Measurements from ENCODE around the gene CCBE1.
"Not testable (repeated sequence)": the region's sequence is repeated elsewhere in the genome, so short reads cannot be mapped to it uniquely, and the experiment has no call there.

CCBE1 gene

GRCh38 chr18:59697236-59697932 is at the start of gene CCBE1:
Gene CCBE1 (minus strand): TSS chr18:59697423.
- no peak for DNase-seq (ENCODE audit: low read depth)

DNA sequence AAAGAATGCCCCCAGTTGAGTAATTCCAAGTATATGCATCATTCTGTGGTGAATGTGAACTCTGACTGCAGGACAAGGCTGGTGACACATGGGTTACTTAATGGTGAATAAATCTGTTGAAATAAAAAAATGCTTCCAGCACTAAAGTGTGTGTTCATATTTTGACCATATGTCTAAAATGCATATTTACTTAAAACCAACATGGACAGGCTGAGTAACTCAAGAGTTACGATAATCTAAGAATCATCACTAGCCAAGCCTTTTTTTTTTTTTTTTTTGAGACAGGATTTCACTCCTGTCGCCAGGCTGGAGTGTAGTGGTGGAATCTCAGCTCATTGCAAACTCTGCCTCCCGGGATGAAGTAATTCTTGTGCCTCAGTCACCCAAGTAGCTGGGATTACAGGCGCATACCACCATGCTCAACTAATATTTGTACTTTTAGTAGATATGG is 47.1 kb upstream of the CCBE1 start:
- no peak for DNase-seq (ENCODE audit: low read depth)

- DNase-seq (ENCODE audit: low read depth), result no peak
Measured at GRCh38 chr18:59743566-59743965, 46.3 kb upstream of the CCBE1 start.

GRCh38 chr18:59742325-59743111 is 45.3 kb upstream of the CCBE1 start:
- no peak for DNase-seq (ENCODE audit: low read depth)

DNA sequence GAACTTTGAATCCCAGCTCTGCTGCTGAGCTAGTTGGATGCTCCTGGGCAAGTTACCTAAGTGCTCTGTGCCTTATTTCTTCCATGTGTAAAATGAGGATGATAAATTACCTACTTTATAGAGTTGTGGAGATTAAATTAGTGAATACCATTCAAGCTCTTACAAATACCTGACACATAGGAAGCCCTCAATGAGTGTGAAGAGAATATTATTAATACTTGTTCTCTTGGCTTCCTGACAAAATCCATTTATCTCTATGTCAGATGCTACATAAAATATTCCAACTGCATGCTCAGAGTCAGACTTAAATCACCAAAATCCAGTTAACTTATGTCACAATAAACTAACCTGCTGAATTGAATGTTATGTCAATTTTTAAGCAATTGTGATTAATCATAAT is 42.9 kb upstream of the CCBE1 start:
- no peak for DNase-seq (ENCODE audit: low read depth)

- DNase-seq (ENCODE audit: low read depth), result no peak
Measured at GRCh38 chr18:59737776-59738300, 40.6 kb upstream of the CCBE1 start.

- DNase-seq (ENCODE audit: low read depth), result not testable (repeated sequence)
Measured at GRCh38 chr18:59737335-59737734, 40.1 kb upstream of the CCBE1 start.

- no peak for DNase-seq (ENCODE audit: low read depth)
Measured at GRCh38 chr18:59736061-59736460, 38.8 kb upstream of the CCBE1 start.

GRCh38 chr18:59735269-59735860 is 38.1 kb upstream of the CCBE1 start:
- no peak for DNase-seq (ENCODE audit: low read depth)

DNA sequence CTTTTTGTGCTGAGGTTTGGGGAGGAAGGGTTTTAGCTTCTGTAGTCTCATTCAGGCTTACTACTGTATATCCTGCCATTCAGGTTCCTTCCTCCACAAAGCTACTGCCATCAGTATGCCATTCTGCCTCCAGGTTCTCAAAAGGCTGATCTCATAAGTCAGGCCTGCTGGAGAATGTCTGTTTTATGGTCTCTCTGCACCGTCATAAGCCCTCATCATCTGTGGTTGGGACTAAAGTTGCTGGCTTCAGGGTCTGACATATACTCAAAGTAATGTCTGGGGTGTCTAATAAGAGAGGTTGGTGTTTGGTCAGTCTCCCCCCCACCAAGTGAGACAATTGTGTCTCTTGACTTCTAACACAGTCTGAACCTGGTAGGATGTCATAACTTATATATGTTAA is 36.2 kb upstream of the CCBE1 start:
- no peak for DNase-seq (ENCODE audit: low read depth)

DNA sequence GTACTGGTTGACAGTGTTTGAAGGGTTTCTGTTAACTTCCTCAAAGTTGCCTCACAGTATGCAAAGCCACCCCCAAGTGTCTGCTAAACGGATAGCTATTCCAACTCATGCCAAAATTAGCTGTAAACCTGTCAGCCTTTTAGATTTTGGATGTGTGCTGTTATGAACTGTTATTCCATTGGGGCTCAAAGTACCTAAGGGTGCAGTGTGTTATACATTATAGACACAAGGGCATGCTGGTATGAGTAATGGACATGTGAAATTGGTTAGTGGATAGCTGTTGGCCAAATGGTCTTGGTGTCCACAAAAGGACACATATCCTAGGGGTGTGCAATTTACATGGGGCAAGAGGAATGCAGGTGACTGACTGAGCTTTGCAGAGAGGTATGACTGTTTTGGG is 33.7 kb upstream of the CCBE1 start:
- no peak for DNase-seq (ENCODE audit: low read depth)

DNA sequence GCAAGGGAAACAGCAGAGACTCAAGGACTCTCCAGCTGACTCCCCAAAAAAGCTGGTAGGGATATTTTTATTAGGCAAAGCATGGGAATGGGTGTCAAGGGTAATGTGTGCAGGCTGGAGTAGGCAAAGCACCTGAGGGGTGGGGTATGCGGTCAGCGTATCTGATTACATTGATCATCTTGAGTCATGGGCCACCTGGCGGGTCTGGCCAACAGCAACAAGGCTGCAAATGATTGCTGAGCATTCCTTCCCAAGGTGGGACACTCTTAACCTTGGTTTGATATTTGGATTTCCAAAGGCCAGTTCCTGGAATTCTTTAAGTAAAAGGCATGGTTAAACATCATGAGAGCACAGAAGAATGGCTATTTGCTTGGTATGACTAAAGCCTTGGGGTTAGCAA is 32.6 kb upstream of the CCBE1 start:
- DNase-seq (ENCODE audit: low read depth), result no peak

GRCh38 chr18:59728816-59729215 is 31.6 kb upstream of the CCBE1 start:
- no peak for DNase-seq (ENCODE audit: low read depth)

GRCh38 chr18:59725142-59725541 is 27.9 kb upstream of the CCBE1 start:
- DNase-seq (ENCODE audit: low read depth), result no peak

- no peak for DNase-seq (ENCODE audit: low read depth)
Measured at GRCh38 chr18:59724103-59724502, 26.9 kb upstream of the CCBE1 start.

- DNase-seq (ENCODE audit: low read depth), result no peak
Measured at GRCh38 chr18:59721931-59722330, 24.7 kb upstream of the CCBE1 start.

DNA sequence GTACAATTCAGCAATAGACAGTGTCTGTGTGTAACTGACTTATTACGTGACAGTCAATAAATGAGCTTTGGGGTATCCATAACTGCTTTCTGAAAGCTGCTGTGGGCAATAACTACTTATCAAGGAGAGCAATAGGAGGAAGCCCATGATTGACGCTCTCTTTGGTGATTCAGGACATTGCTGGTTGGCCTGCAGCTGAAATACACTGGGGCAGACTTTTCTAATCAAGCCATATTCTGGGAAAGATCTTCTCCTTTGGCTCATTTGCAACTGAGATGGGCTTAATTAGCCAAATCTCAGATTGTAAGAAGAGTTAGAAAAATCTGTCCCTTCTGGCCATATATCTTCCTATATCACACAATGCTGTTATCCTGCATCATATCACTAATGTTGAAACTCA is 24.0 kb upstream of the CCBE1 start:
- no peak for DNase-seq (ENCODE audit: low read depth)

DNA sequence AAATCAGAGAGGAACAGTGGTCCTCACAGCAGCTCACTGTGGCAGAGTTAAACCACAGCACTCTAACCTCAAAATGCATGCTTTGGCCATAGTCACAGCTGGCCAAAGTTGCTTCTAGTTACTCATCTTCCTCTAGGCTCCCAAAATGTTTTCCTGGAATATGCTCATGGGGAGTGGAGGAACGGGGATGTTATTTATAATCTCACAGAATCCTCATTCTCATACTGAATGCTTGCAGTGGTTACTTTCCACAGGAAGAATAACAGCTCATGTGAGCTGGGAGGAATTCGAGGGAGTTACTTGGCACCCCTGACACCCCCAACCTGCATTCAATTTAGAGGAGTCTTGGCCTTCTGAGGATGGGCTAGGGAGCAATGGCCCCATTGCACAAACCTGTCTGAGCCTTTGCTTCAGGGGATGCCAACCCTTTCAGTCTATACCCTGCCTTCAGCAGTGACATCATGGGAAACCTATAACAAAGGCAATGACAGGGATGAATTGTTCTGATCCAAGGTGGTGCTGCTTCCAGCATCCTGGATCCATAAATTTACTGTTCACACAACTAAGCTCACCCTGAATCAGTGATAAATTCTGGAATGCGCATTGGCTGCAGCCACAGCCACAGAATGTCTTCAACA is 22.4 kb upstream of the CCBE1 start:
- no peak for DNase-seq (ENCODE audit: low read depth)

- no peak for DNase-seq (ENCODE audit: low read depth)
Measured at GRCh38 chr18:59718464-59719157, 21.4 kb upstream of the CCBE1 start.

GRCh38 chr18:59718108-59718463 is 20.9 kb upstream of the CCBE1 start:
- no peak for DNase-seq (ENCODE audit: low read depth)

- no peak for DNase-seq (ENCODE audit: low read depth)
Measured at GRCh38 chr18:59717291-59717690, 20.1 kb upstream of the CCBE1 start.

GRCh38 chr18:59715966-59716369 is 18.7 kb upstream of the CCBE1 start:
- no peak for DNase-seq (ENCODE audit: low read depth)

All from stimulated activated CD8-positive, alpha-beta memory T cell treated with anti-CD3 and anti-CD28 coated beads, Interleukin-15, amount 100 ng/mL, for 1 hour (primary cell).